Femur (tissue), 1 donor: ENCODE data around the gene MAD1L1.

ENCODE experiments used
- DNase-seq: peaks from one replicate; pipeline ENCODE4 v3.0.0-alpha.2; 2017

The MAD1L1 gene

GRCh38 chr7:1946025-1946772, 286.5 kb downstream of the MAD1L1 start:
- no peak for DNase-seq

DNA sequence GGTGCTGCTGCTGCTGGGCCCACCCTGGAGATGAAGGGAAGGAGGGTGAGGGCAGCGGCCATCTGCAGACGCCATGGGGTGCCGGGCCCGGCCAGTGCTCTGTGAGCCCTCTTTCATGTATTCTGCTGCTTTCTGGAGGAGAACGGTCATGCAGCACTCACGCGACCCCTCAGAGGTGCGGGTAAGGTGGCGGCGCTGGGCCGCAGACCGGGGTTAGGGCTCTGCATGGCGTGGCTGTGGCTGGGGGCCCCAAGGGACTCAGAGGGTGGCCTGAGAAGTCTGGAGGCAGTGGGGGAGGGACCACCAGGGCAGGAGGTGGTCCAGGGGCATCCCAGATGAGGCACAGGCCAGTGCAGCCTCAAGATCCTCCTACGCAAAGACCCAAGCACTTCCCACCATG, 287.2 kb downstream of the MAD1L1 start:
- DNase-seq, result no peak

GRCh38 chr7:1944619-1945210, 288.0 kb downstream of the MAD1L1 start:
- no peak for DNase-seq

GRCh38 chr7:1943933-1944618, 288.7 kb downstream of the MAD1L1 start:
- no peak for DNase-seq

DNA sequence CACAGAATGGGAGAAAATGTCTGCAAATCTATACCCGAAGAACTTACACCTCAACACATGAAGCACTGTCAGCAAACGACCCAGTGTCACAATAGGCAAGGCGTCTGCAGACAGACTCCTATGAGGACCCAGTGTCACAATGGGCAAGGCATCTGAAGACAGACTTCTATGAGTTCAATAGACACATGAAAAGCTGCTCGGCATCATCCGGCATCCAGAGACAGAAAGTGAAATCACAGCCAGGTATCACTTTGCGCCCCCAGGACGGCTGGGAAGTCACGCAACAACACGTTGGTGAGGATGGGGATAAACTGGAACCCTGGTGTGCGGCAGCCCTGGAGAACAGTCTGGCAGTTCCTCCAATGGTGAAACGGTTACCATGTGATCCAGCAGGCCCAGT, 289.4 kb downstream of the MAD1L1 start:
- DNase-seq, result no peak

- no peak for DNase-seq
These were observed 289.8 kb downstream of the MAD1L1 start for GRCh38 chr7:1942941-1943289.

GRCh38 chr7:1942243-1942940, 290.4 kb downstream of the MAD1L1 start:
- DNase-seq, result no peak

- no peak for DNase-seq
These were observed 291.1 kb downstream of the MAD1L1 start for GRCh38 chr7:1941464-1942242.

GRCh38 chr7:1940863-1941262, 291.9 kb downstream of the MAD1L1 start:
- DNase-seq, result no peak

GRCh38 chr7:1940402-1940786, 292.4 kb downstream of the MAD1L1 start:
- peak; percentile 78 for DNase-seq

GRCh38 chr7:1939434-1940401, 293.0 kb downstream of the MAD1L1 start:
- DNase-seq, result no peak

DNA sequence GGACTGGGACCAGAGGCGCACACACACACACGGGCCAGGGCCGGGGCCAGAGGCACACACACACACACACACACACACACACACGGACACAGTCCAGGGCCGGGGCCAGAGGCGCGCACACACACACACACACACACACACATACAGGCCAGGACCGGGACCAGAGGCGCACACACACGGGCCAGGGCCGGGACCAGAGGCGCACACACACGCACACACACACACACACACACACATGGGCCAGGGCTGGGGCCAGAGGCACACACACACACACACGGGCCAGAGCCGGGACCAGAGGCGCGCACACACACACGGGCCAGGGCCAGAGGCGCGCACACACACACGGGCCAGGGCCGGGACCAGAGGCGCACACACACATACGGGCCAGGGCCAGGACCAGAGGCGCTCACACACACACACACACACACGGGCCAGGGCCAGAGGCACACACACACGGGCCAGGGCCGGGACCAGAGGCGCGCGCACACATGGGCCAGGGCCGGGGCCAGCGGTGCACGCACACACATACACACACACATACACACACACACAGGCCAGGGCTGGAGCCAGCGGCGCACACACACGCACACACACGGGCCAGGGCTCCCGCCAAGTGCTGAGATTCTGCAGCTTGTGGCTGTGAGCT, 293.8 kb downstream of the MAD1L1 start:
- DNase-seq, result no peak

GRCh38 chr7:1937252-1937605, 295.5 kb downstream of the MAD1L1 start:
- DNase-seq, result no peak

DNA sequence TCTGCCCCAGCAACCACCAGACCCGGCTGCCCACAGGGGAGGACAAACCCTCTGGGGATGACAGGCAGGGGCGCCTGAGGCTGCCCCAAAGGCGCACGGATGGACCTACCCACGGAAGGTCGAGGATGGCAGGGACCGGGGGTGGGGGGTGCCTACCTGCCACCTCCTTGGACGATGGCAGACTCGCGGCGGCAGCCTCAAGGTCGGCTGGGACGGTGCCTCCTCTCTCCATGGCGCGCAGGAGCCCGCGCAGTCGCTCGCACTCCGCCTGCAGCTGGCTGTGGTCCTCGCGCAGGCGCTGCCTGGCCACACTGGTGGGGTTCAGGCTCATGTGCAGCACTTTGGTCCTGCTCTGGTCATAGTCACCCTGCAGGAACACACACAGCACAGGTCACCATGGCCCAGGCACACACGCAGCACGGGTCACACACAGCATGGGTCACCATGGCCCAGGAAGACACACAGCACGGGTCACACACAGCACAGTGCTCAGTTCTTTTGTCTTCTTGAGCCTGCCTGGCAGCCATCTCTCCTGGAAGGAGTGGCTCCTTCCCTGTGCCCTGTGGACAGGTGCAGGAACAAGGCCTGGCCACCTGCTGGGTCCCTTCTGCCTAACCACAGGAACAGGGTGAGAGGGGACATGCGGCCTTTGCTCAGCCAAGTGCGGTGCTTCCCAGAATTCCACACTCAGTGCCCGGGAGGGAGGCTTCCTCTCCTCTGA, 296.1 kb downstream of the MAD1L1 start:
- no peak for DNase-seq

- no peak for DNase-seq
These were observed 296.8 kb downstream of the MAD1L1 start for GRCh38 chr7:1936006-1936310.

GRCh38 chr7:1935176-1936005, 297.4 kb downstream of the MAD1L1 start:
- no peak for DNase-seq

GRCh38 chr7:1934756-1935155, 298.0 kb downstream of the MAD1L1 start:
- DNase-seq, result no peak

GRCh38 chr7:1934017-1934416, 298.7 kb downstream of the MAD1L1 start:
- no peak for DNase-seq

- DNase-seq, result no peak
These were observed 299.5 kb downstream of the MAD1L1 start for GRCh38 chr7:1933066-1933750.
